GM18861 (cell line): ENCODE data around the gene SH2D3C.
A peak's percentile ranks its signal among the peaks of the same experiment; 100 is the strongest.

Experiments
- ATAC-seq: cut with Tn5 transposase; IDR thresholded peaks from one replicate; pipeline ENCODE4 v1.9.1; 2021; ENCODE audit not compliant: unreplicated experiment

Gene SH2D3C

DNA sequence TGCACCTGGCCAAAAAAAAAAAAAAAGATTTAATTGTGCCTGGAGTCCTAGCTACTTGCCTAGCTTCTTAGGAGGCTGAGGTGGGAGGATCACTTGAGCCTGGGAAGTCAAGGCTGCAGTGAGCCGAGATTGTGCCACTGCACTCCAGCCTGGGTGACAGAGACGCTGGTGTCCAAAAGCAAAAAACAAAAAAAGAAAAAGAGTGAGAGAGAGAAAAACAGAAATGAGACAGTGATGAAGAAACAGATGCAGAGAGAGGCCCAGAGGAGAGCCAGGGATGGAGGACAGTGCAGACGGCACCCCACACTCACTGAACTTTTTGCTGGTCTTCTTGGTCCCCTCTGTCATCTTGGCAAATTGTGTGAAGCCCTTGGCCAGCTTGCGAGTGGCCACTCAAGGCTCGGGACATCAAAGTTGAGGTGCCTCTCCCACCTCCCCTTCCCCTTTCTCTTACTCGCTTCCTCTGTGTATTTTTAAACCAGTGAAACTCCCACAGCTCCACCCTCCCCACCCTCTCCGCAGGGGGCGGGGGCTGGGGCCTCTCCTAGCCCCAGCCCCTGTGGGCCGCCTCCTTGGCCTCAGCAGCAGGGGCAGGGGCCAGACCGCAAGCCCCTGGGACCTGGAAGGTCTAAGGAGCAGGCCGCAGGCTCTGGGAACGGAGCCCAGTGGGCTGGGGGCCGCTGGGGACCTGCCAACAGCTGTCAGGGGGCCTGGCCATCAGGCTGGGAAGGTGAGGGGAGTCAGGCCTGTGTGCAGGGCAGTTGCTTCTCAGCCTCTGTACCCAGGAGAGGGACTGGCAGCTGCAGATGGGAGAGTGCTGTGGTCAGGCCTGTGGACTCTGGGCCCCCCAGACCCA, at the start of gene SH2D3C:
SH2D3C (minus strand) TSS at position 387 of the 856 bp plus-strand sequence; CDS start at position 348, 39 bp downstream.
- peak; percentile 18 for ATAC-seq

DNA sequence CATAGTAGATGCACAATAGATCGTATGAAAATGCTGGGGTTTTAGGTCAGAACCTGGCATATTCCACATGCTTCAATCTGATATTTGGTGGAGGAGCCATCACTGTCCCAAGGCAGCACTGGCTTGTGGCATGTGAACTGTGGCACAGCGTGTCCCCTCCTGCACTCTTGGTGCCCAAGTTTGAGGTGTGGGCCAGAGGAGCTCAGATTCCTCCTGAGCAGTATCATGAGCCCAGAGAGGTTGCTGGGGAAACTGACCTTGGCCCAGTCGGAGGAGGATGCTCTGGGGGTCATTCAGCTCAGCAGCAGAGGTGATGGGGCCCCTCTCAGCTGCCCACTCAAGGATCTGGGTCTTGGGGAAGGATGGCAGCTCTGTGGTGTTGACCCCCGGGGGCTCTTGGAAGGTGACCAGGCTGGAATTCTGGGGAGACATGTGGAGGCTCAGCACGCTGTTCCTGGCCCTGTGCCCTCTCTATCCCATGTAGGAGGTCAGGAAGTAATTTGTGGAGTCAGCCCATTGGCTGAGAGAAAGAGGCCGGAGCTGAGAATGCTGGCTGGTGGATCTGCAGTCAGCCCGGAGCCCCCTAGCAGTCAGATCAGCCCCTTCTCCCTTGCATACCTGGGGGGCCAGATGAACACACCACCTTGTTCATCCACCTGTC, 47.9 kb upstream of the SH2D3C start:
- no peak for ATAC-seq

DNA sequence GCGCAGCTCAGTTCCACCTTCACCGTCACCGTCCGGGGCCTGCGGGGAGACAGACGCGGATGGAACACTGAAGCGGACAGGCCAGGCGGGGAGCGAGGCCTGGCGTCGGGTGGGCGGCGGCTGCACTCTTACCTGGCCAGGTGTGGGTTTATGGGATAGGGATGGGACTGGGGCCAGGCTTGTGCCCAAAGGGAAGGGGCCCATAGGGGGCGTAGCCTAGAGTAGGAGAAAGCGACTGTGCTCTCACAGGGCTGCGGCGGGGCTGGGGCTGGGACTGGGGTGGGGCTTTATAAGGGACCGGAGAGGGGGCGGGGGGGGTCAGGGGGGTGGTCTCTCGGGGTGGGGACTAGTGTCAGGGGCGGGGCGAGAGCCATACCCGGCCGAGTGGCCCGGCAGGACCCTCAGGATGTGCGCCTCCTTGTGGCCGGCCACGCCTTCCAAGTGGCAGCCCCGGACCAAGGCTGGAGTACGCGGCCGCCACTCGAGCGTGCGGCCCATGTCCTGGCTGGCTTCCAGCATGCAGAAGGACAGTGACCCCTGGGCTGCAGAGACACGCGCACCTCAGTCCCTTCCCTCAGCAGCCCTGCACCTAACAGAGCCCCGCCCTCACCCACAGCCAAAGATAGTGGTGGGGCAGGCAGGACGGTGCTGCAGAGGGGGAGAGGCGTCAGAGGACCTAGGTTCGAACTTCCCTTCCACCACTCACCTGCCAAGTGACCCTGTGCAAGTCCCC, 47.0 kb upstream of the SH2D3C start:
- ATAC-seq, result no peak

- ATAC-seq, result no peak
Measured at GRCh38 chr9:127822108-127822507, 43.6 kb upstream of the SH2D3C start.

GRCh38 chr9:127818574-127818973, 40.1 kb upstream of the SH2D3C start:
- no peak for ATAC-seq

- no peak for ATAC-seq
Measured at GRCh38 chr9:127817881-127818434, 39.5 kb upstream of the SH2D3C start.

GRCh38 chr9:127816728-127817127, 38.3 kb upstream of the SH2D3C start:
- ATAC-seq, result no peak

DNA sequence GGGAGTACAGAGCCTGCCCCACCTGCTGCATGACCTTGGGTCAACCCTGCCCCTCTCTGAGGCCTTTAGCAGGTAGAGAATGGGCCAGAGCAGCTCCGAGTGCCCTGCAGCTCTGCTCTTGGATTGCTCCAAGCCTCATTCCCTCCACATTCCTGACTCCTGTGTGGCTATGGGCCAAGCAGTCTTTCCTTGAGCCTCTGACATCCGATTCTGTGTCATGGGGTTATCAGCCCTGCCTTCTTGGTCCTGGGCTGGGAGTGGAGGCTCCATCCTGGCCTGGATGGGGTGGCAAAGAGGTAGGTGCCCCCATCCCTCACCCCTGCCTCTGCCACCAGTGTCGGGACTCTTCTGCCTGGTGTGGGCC, 37.9 kb upstream of the SH2D3C start:
- ATAC-seq, result no peak

DNA sequence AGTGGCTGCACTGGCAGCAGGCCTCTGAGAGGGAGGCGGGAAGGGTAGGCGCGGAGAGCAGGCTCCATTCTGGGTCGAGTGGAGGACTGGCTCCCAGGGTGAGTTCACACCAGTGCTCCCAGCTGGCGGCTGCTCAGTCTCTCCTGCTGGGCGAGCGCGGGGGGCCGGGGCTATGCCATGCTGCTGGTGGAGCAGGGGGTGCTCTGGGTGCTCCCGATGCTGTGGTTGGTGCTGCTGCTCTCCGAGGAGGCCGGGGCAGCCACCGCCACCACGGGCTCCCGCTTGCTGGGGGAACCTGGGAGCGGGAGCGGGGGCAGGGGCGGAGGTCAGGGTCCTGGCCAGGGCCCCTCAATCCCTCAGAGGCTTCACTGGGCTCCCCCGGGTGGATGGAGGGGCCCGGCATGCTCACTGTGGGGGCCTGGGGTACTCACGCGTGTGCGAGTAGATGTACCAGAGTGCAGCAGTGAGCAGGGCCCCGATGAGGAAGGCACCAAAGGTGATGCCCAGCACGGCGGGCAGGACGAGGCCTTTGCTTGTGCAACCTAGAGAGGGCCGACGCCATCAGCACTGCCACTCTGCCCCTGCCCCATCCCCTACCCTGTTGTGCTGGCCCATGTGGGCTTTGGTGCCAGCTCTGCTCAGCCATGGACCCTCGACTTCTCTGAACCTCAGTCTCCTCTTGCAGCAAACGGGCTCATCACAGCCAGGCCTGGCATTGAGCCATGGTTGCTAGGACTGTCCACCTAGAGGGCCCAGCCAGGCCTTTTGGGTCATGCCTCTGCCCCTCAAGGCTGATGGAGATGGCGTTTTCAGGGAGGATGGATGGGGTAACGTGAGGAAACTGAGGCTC, 37.3 kb upstream of the SH2D3C start:
- no peak for ATAC-seq

DNA sequence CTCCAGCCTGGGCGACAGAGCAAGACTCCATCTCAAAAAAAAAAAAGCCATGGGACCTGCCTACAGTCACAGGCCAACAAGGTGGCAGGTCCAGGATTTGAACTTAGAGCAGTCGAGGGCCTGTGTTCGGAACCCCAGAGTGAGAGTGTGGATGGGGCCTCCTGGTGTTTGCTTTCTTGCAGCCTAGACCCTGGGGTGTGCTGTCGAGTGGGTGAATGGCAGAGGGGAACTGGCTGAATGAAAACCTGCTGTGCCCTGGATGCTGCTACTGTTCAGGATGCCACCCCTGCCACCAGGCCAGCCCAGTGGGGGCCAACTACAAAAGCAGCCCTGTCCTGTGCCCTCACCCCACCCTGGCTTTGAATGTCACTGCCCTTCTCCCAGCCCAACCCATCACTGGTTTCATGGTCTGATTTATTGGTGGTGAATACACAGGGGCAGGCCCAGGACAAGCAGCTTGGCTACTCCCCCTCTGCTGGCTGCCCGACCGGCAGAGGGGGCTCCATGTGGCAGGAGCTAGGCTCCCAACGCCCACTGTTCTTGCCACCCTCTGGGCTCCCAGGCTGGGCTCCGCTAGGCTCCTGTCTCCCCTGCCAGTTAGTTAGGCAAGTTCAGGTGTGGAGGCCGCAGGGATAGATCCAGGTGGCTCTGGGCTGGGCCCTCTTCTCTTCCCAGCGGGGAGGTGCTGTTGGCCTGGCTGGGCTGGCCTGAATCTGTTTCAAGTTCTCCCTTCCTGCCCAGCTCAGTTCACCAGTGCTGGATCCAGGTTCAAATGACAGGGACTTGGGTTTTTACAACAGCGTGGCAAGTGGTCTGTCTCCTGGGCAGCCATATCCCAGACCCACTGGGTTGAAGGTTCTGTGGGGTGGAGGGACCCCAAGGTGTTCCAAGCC, 36.4 kb upstream of the SH2D3C start:
- ATAC-seq, result no peak

DNA sequence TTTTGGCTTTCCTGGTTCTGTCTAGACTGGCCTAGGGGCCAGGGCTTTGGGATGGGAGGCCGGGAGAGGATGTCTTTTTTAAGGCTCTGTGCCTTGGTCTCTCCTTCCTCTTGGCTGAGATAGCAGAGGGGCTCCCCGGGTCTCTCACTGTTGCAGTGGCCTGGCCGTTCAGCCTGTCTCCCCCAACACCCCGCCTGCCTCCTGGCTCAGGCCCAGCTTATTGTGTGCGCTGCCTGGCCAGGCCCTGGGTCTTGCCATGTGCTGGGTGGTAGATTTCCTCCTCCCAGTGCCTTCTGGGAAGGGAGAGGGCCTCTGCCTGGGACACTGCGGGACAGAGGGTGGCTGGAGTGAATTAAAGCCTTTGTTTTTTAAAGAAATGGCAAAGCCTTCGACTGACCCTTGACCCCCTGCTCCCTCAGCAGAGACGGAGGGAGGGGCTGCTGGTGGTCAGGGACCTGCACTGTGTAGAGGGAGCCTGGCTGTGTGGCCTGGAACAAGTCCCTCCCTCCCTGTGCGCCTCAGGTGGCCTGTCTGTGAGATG, 35.3 kb upstream of the SH2D3C start:
- ATAC-seq, result no peak

- no peak for ATAC-seq
Measured at GRCh38 chr9:127812936-127813675, 34.6 kb upstream of the SH2D3C start.

DNA sequence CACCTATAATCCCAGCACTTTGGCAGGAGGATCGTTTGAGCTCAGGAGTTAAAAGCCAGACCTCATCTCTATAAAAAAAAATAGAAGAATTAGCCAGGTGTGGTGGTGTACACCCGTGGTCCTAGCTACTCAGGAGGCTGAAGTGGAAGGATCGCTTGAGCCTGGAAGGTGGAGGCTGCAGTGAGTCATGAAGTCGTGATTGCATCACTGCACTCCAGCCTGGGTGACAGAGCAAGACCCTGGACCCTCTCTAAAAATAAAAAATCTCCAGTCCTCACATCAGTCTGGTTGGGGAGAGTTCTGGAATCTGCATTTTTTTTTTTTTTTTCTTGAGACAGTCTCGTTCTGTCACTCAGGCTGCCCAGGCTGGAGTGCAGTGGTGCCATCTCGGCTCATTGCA, 33.5 kb upstream of the SH2D3C start:
- no peak for ATAC-seq

GRCh38 chr9:127810378-127811187, 32.1 kb upstream of the SH2D3C start:
- no peak for ATAC-seq

GRCh38 chr9:127809540-127810377, 31.3 kb upstream of the SH2D3C start:
- no peak for ATAC-seq

GRCh38 chr9:127809002-127809539, 30.6 kb upstream of the SH2D3C start:
- ATAC-seq, result no peak
